Stimulated activated CD4-positive, alpha-beta T cell treated with anti-CD3 and anti-CD28 coated beads, TNF-alpha, amount 100 ng/mL, for 24 hours (primary cell): ENCODE measurements around the gene STOML1.

Experiments used
- DNase-seq, 3 experiments: peaks; one replicate each; pipeline ENCODE4 v3.0.0-alpha.2; 2020; ENCODE audit warnings: low read depth in 3 of 3

Gene STOML1

GRCh38 chr15:73991726-73992593 lies at the start of gene STOML1:
Gene STOML1 (minus strand): TSS chr15:73992295. CDS start chr15:73992223, 72 bp downstream.
- peak; percentile 92 to 96 (median 93) for DNase-seq

- no peak for DNase-seq
These were observed 49.2 kb upstream of the STOML1 start for GRCh38 chr15:74041311-74041756.

GRCh38 chr15:74040109-74040850 lies 48.2 kb upstream of the STOML1 start:
- no peak for DNase-seq

GRCh38 chr15:74039656-74040010 lies 47.5 kb upstream of the STOML1 start:
- DNase-seq = no peak

- DNase-seq = no peak
These were observed 46.9 kb upstream of the STOML1 start for GRCh38 chr15:74038707-74039655.

- no peak for DNase-seq
These were observed 45.3 kb upstream of the STOML1 start for GRCh38 chr15:74037171-74038117.

GRCh38 chr15:74036271-74037170 lies 44.4 kb upstream of the STOML1 start:
- DNase-seq = no peak

- no peak for DNase-seq
These were observed 43.3 kb upstream of the STOML1 start for GRCh38 chr15:74035121-74036017.

GRCh38 chr15:74034206-74034755 lies 42.2 kb upstream of the STOML1 start:
- no peak for DNase-seq

GRCh38 chr15:74032606-74033561 lies 40.8 kb upstream of the STOML1 start:
- DNase-seq = no peak

- no peak for DNase-seq
These were observed 40.0 kb upstream of the STOML1 start for GRCh38 chr15:74032046-74032445.

GRCh38 chr15:74028646-74029045 lies 36.6 kb upstream of the STOML1 start:
- no peak for DNase-seq

- no peak for DNase-seq
These were observed 35.6 kb upstream of the STOML1 start for GRCh38 chr15:74027688-74028087.

- DNase-seq = no peak
These were observed 33.3 kb upstream of the STOML1 start for GRCh38 chr15:74025436-74025835.

GRCh38 chr15:74024687-74025086 lies 32.6 kb upstream of the STOML1 start:
- DNase-seq = no peak

GRCh38 chr15:74022706-74023470 lies 30.8 kb upstream of the STOML1 start:
- no peak for DNase-seq
